ENCODE results near the gene ZNF362.

The ZNF362 gene

DNA sequence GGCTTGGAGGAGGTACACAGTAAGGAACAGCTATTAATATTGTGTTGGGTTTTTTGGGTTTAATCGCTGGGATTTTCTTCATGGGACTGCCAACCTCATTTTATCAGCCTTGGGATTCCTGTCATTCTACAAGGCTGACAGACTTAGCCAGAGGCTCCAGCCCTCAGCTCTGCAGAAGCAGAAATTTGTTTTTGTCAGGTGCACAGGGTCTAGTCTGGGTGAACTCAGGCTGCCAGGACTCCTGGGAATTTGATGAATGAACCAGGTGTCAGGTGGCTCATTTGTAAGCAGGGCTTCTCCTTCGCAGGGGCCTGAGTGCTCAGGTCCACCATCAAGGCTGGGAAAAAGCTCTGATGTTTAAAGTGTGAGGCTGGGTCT is 11.5 kb upstream of the ZNF362 start:
- no peak for DNase-seq (ENCODE audit: low read depth)

DNA sequence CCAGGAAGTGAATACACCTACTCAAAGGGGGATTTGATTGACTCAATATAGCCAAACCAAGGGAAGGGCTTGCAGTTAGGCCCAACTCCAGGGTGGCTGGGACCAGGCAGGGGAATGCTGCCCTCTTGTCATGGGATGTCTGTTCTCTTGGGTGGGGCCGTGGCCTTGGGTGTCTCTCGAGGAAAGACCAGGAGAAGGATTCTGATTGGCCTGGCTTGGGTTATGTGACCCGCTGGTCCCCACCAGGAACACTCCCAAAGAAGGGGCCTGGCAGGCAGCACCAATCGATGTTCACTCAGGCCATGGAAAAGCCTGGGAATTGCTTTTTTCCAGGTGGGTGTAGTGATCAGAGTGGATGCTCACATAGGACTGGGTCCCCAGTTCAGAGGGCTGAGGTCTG is 10.1 kb upstream of the ZNF362 start:
- DNase-seq (ENCODE audit: low read depth), result no peak

DNA sequence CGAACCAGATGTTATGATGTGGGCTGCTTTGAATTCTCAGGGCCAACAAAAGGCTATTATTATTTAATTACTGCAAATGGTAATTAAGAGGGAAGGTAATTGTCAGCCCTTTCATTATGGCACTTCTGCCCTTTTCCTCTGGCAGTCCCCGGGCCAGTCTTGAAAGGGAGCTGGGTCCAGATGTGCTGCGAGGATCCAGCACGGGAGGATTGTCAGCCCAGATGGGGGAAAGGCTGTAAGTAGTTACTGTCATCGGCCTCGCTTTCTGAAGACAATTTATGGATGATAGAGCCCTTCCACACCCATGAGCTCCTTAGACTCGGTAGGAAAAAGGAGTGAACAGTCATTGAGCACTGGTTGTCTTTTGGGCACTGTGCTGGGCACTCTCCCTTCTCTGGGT is 8.7 kb upstream of the ZNF362 start:
- no peak for DNase-seq (ENCODE audit: low read depth)

DNA sequence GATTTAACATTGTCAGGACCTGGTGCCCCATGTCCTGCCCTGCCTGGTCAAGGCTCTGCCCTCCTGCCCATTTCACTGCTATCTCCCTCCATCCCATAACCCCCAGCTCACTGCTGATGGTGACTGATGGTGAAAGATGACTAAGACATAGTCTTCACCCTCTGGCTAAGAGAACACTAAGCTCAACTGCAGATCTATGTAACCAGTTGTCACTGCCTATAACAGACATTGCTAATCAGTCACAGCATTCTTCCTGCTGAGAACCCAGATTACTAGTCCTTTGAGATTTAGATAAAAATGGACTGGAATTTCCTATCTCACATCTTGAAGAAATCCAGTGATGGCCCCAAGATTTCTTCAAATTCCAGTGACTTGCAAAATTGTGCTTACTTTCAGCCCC is 8.0 kb upstream of the ZNF362 start:
- peak; percentile 69 for DNase-seq (ENCODE audit: low read depth)

DNA sequence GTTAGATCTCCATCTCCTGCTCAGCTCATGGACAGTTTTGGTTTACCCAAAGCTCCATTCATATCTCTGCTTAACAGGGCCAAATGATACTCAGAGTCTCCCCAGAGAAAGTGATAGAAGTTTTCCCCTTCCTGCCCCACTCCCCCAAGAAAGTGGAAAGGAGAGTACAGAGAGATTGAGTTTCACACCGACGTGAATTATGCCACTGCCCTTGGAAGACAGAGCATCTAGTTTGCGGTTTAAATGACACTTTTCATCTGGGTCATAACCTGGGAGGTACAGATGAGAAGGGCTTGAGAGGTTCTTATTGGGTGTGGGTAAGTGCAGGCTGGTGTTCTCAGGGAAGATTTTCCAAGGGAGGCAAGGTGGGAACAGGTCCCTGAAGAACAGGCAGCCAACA is 6.9 kb upstream of the ZNF362 start:
- no peak for DNase-seq (ENCODE audit: low read depth)

DNA sequence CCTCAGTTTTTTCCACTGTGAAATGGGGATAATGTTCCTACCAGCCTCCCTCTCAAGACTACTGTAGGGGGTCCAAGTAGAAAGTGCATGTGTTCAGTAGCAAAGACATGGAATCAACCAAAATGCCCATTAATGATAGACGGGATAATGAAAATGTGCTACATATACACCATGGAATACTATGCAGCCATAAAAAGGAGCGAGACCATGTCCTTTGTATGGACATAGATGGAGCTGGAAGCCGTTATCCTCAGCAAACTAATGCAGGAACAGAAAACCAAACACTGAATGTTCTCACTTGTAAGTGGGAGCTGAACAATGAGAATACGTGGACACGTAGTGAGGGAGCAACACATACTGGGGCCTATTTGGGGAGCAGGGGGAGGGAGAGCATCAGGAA is 6.1 kb upstream of the ZNF362 start:
- no peak for DNase-seq (ENCODE audit: low read depth)

DNA sequence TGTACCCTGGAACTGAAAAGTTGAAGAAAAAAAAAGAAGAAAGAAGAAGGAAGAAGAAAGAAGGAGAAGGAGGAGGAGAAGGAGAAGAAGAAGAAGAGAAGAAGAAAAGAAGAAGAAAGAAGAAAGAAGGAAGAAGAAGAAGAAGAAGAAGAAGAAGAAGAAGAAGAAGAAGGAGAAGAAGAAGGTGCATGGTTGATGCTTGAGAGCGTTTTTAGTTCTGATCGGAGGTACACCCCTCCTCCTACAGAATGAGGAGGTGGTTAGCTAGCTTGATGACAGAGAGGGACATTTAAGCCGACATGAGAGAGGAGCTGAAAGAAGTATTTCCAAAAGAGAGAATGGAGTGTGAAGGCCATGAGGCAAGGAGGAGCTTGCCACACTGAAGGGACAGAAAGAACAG is 5.6 kb upstream of the ZNF362 start:
- no peak for DNase-seq (ENCODE audit: low read depth)

DNA sequence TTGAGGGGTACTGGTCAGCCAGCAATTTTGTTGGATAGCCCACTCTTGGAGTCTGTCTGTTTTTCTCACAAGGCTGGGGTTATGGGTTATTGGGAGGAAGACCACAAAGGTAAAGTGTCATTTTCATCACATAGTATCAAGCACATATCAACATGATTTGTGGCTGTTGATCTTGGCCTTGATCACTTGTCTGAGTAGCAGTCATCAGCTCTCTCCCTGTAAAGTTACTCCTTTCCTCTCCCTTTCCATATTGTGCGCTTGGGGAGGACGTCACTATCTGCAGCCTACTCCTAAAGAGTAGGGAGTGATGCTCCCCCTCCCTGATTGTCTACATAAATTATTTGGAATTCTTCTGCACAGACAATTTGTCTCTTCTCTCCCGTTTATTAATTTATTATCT is 1.8 kb upstream of the ZNF362 start:
- DNase-seq (ENCODE audit: low read depth), result no peak

DNA sequence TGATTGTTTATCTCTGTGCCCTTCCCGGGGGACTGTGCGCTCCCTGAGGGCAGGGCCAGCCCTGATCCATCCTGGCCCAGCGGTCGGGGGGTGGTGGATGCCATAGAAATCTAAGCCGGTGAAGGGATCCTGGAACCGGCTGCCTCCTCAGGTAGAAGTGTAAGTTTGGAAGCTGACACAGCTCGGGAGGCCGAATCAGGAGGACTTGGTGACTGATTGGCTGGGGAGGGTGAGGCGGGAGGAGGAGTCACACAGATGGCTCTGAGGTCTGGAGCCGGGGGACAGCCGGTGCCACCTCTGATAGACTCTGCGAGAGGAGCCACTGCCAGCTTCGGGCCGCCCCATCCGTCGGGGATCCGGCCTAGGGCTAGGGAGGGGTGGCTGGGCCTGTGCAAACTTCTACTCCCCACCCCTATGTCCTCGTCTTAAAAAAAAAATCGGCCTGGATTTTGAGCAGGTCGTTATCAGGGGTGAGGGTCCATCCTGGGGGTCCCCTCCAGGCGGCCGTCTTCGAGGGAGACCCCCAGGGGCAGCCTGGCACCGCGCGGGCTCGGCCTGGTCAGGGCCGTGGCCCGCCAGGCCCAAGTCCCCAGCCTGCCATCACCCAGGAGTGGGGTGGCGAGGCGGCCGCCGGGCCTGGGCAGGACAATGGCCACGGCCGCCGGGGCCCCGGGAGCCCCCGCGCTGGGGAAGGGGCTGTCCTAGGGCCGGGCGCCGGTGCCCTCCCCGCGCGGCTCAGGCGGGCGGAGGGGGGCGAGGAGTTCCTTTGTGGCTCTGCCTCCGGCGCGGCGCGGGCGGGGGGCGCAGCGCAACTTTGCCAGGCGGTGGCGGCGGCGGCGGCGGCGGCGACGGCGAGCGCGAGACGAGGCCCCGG is 708 bp upstream of the ZNF362 start:
- peak; percentile 73 for DNase-seq (ENCODE audit: low read depth)

DNA sequence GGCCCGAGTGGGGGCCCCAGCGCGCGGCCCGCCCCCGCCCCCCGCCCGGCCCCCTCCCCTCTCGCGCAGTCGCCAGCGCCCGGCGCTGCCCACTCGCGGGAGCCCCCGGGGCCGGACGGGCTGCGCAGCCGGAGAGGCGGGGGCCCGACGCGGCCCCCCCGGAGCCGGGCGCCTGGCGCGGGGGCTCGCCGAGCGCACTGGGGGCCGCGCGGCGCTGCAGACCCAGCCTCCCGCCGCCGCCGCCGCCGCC is 146 bp upstream of the ZNF362 start:
- no peak for DNase-seq (ENCODE audit: low read depth)

DNA sequence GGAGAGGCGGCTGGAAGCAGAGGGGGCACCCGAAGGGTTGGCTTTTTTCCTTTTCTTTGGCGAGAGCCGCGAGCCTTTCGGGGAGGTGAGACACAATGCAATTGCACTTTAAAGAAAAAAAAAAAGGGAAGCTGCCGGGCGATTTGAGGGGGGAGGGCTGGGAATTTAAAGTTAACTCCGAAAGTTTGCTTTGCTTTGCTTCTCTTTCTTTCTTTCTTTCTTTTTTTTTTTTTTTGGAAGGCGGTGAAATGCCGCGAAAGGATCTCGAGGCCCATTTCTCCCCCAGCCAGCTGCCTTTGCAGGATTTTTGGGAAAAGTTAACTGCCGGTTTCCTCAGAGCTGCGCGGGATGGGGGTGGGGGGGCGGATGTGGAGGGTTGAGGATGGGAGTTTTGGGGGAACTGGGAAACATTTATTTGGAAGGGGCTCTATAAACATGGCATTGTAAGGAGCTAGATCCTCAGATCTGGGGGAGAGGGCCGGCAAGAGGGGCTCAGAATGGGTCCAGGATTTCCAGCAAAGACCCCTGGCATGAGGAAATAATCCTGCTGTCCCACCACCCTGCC is 997 bp downstream of the ZNF362 start:
- DNase-seq (ENCODE audit: low read depth), result peak; percentile 32

DNA sequence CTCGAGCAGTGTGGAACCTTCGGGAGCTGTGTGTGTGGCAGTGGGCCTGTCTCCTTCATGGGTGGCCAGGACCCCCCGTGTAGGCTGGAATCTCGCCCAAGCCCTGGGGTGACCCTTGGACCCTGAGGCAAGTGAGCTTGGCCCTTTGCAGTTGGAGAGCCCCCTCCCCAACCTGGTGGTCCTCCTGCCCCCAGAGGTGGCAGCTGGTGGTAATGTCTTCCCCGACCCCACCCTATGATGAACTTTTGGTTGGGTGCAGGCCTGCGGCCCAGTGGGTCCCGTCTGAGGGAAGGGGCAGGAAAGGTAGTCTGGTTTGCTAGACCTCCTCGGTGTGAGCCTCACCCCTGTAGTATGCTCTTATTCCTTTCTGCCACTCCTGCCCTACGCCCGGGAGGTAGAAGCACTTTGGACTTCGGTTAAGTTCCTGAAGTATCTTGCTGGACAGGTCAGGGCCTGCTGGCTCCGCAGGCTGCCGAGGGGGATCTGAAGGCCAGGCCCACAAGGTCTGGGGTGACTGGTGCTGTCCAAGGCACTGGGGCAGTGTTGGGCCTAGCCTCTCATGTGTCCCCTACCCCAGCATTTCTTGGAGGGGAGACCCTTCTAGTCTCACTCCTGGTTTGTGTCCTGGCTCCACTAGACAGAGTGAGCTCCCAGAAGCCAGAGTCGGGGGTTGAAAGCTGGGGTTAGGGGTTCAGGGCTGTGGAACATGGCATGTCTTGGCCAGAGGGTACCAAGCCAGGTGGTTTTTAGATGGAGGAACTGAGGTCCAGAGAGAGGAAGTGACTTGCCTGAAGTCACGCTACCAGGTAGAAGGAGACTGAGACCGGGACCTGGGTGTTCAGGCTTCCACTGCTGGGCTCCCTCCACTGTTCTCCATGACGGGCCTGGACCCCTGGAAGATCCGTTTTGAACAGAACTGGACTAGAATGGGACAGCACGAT is 1.8 kb downstream of the ZNF362 start:
- DNase-seq (ENCODE audit: low read depth), result no peak

DNA sequence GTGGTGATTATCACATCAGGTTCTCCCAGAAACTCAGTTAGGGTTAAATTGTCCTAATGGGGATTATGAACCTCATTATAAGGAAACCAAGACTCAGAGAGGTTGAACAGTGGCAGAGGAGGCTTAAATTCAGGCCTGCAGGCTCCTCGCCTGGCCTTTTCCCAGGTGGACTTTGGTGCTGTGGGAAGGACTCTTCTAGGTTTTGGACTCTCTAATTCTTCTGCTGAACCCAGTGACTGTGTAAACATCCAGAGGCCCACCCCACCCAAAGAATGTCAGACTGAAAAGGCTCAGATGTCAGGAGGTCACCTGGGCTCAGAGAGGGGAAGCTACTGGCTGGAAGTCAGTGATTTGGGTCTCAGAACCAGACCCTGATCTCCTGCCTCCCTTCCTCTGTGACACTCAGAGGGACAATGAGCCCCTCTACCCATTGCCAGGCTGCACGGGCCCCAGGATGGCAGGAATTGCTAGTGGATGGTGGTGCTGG is 2.5 kb downstream of the ZNF362 start:
- no peak for DNase-seq (ENCODE audit: low read depth)

DNA sequence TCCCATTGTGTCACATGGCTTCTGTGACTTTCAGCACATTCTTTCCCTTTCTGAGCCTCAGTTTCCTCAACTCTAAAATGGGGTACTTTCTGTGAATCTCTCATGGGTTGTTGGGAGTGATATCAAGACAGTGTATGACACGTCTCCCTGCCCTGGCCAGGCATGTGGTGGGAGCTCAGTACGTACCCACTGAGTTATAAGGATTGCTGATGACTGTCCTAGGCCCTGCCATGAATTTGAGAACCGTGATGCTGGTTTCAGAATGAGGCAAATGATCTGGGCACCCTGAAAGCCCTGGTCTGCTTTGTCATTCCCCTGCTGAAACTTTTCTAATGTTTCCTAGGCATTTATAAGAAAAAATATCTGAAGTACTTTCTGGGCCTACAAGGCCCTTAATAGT is 3.6 kb downstream of the ZNF362 start:
- DNase-seq (ENCODE audit: low read depth), result no peak

DNA sequence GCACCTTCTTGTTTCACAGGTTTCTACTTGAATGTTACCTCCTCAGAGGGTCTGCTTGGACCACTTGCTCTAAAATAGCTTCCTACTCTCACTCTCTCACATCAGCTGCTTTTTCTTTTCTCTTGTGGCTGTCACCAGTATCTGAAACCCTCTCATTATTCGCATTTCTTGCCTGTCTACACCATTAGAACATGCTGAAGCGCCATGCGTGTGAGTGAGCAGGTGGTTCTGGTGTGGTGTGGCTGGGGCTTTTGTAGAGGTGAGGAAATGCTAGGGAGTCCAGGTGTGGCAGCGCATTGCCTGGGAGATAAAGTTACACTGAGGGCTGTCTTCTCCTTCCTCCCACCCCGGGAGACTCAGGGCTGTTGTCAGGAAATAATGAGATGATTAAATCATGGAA is 4.1 kb downstream of the ZNF362 start:
- DNase-seq (ENCODE audit: low read depth), result no peak

DNA sequence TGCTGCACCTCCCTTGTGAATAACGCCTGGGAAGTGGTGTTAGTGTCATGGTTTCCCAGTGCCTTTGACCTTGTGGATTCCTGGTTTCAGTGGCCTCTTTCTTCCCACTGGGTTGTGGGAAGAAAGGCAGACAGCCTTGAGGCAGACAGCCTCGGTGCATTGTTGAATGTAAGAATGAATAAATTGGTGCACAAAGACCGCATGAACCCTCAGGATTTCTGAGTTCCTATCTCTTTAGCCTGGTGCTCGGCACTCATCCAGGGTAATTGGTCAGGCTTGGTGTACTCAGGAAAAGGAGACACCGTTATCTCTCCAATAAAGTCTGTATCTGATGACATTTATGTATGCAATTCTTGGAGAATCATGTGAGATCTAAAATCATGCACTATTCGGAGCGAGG is 5.1 kb downstream of the ZNF362 start:
- no peak for DNase-seq (ENCODE audit: low read depth)

DNA sequence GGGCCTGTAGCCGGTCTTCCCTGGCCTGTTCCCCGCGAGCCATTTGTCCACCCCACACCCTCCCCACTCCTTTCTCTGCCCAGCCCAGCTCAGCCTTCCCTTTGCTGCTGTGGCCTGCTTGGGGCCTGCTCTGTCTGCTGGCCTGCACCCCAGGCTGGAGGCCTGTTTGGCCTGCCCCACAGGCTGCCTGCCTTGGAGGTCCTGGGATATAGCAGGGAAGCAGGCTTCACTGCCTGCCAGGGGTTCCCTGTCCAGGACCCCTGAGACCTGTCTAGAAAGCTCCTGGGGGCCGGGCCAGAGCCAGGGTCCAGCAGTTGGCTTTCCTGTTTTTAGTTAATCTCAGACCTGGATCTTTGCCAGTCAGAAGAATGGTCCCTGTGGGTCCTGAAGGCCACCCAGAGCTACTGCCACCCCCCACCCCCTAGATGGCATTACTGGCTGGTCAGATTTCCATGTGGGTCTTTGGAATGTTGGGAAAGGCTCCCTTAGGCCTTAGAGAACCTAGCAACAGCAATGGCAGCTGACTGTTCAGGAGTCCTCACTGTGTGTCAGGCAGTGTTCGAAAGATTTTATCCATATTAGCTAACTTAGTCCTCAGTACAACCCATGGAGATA is 7.7 kb downstream of the ZNF362 start:
- DNase-seq (ENCODE audit: low read depth), result no peak

DNA sequence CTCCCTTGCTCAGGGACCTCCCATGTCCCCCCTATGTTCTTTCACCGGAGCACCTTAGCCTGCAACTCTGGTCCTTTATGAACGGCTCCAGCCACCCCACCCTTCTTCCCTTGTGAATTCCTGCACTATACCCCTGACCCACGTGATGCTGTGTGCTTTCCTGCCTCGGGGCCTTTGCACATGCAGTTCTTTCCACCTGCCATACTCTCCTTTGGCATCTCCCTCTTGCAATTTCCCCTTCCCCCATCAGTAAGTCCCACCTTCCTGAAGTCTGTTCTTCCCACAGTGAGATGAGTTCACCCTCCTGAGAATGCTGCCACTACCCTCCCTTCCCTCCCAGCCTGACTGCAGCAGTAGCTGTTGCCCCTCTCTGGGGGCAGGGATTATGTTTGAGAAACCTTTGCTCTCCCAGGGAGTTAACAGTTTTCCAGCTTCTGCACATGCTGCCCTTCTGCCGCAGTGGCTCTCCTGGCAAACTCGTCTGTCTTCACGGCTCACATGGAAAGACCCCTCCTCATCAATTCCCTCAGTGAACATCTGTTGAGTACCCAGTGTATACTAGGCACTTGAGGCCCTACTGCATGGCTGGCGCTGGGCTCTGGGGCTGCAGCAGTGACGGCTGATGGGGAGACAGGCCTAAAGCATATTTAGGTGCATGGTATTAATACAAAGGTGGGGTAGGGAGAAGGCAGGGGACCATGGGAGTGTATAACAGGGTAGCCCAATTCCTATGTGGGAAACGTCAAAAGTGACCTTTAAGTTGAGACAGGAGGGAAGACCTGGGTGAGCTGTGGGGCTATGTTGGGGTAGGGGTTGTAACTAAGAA is 9.7 kb downstream of the ZNF362 start:
- no peak for DNase-seq (ENCODE audit: low read depth)

DNA sequence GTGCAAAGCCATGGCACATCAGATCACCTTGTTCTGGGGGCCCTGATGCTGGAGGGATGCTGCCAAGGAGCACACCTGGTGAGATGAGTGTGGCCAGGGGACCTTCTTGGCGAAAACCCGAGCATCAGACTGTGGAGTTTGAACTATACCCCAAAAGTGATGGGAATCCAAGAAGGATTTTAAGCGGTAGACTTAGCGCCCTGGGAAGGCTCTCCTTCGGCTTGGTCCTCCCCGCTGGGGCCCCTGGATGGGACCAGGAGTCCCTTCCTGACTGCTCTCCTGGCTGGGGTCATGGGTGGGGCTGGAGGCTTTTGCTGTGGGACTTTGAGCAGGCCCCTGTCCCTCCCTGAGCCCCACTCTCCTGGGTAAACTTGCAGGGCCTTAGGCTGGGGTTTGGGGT is 10.5 kb downstream of the ZNF362 start:
- no peak for DNase-seq (ENCODE audit: low read depth)

DNA sequence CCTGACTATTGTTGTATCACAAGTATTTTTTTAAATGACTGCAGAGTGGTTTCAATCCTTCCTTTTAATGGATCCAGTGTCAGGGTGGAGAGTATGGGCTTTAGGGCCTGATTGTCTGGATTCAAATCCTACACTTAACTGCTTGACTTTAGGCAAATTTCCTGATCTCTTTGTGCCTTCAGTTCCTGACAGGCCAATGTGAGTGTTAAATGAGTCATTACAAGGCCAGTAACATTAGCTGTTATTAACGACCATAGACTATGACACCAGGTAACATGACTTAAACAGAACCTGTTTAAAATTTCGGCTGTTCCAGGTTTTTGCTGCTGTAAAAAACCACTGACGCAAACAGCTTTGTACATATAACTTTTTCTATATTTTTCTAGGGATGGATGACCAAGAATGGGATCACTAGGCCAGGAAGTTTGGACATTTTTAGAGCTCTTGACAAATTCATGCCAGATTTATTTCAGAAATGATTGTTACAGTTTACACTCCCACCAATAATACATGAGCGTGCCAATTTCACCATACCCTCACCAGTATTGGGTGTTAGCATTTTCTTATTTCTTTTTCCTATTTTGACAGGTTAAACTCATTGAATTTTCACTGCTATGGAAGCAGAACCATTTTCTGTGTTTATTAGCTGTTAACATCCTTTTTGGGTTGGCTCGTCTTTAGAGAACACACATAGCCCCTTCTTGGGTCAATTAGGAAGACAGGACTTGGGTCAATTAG is 11.3 kb downstream of the ZNF362 start:
- no peak for DNase-seq (ENCODE audit: low read depth)

DNA sequence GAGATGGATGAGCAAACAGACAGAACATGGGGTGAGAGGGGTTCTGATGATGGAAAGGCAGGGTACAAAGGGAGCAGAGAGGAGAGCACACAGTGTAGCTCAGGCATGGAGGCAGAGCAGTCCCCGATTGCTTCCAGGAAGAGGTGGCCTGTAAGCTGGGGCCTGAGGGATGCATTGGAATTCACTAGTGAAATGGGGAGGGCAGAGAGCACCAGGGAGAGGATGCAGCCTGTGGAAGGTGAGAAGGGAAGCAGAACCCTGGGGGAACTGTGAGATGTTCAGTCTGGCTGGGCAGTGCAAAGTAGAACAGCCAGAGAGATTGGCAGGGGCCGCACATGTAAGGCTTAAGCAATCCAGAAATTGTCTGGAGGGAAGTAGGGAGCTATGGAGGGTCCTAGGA is 12.2 kb downstream of the ZNF362 start:
- DNase-seq (ENCODE audit: low read depth), result no peak
